Colon (tissue), 2 donors: Measurements from ENCODE around the gene TMEM147.

Experiments
- FAIRE-seq: peaks from 2 replicates; lab custom pipeline; 2012; peaks lifted over from hg19 to GRCh38; lab: Jason Lieb, UNC
- donor health status: control.
- donor health status: control.

The TMEM147 gene

DNA sequence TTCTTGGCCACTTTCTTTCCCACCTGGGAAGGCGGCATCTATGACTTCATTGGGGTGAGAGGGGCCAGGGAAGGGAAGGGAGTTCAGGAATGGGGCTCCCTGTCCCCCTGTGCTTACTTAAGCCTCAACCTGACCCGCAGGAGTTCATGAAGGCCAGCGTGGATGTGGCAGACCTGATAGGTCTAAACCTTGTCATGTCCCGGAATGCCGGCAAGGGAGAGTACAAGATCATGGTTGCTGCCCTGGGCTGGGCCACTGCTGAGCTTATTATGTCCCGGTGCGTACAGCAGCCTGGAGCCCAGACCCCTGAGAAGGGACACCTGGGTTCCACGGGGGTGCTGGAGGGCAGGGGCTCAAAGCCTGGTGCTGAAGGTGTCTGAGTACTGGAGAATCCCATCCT, 1.1 kb downstream of the TMEM147 start:
- FAIRE-seq, result no peak

DNA sequence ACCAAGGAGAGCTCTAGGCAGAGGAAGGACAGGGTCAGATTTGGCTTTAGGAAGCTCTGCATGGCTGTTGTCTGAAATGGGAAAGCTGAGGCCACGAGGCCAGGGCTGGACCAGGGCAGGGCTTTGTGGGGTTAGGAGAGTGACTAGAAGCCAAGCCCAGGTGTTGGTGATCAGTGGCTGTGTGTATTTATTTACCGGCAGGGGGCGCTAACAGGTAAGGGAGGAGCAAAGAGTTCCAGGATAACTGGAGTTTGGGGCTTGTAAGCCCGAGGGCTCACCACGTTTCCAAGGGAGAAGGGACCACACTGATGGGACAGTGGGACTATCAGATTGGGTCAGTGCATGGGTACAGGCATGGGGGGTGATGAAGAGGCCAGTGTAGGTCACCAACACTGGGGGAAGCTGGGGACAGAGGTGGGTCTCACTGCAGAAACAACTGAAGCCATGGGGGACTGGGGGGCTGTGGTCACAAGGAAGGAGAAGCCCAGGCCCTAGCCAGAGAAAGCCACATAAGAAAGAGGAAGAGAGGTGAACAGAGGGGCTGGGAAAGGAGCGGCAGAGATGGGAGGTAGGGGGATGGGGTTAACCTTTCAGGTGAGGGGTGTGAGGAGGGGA, 3.9 kb downstream of the TMEM147 start:
- no peak for FAIRE-seq

DNA sequence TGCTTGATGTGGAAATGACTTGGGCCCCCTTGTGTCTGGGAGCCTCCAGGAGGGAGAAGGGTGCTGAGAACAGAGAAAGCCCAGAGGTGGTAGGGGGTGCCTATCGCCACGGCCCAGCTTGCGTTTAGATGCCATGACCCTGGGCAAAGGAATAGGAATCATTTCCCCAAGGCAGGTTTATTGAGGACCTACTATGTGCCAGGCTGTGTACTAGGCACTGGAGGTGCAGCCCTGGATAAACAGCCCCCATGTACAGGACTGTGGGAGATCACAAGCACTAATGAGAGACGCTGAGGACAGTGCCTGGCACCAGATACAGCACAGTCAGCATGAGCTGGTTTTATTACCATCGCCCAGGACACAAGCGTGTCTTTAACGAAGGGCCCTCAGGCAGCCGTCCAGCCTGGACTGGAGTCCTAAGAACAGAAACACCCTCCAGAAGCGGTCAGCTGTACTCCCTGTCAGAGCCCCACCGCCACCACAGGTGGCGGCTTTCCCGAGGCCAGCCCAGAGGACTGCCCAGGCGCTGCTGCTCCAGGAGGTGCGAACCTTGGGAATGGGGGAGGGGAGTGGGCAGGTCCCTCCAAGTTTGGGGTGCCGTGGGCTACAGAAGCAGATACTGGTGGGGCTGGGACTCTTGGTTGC, 4.6 kb downstream of the TMEM147 start:
- no peak for FAIRE-seq

DNA sequence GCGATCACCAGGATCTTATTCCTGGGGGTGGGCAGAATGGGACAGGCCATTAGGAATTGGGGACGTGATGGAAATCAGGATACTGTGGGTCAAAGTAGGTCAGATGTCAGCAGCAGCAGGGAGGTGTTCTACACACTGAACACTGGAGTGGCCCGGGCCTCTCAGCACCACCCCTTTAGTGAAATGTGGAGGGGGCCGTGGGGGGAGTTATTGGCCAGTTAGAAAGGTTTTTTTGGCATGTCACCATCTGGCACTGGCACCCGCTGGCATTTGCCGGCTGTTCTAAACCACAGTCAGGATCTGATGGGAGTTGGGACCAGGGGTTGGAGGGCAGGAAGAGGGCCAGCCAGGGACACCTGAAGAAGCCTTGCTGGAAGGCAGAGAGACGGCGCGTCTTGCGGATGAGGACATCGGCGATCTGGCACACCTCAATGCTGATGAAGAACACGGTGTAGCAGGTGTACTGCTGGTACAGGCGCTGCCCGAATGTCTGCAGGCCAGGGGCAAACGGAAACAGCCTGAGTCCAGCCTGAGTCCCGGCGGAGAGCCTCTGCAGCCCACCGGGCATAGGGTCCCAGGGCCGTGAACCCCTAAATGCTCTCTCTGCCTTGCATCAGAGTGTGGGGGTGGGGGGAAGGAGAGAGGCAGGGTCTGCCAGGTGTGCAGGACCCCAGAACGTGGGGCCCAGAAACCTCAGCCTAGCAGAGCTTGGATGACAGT, 5.8 kb downstream of the TMEM147 start:
- no peak for FAIRE-seq

DNA sequence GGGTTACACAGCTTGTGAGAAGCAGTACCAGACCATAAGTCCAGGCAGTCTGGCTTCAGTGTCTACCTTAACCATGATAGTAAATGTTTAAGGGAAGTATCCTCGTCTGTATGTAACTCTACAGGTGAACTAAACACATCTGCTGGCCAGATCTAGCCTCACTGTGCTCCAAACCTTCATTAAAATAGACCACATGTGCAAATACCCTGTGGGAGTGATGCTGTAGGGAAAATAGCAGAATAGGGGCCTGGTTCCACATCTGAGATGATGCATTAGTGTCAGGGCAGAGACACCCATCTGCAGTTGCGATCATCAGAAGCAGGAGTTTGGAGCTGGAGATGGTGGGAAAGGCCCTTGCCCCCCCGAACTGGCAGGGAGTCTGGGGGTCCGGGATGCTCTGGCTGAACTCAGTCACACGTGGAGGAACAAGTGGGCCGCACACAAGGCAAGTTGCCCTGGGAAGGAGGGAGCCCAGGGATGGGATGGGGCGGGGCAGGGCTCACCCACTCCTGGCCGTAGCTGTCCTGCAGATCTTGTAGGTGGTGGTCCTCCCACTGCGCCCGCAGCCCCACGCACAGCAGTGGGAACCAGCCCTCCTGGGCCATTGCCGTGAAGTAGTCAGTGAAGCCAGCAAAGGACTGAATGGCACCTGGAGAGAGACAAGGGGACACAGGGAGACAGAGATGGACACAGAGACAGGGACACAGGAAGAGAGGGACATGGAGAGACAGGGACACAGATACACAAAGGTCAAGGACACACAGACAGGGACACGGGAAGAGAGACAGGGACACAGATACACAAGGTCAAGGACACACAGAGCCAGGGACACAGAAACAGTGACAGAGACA, 7.3 kb downstream of the TMEM147 start:
- FAIRE-seq, result no peak

DNA sequence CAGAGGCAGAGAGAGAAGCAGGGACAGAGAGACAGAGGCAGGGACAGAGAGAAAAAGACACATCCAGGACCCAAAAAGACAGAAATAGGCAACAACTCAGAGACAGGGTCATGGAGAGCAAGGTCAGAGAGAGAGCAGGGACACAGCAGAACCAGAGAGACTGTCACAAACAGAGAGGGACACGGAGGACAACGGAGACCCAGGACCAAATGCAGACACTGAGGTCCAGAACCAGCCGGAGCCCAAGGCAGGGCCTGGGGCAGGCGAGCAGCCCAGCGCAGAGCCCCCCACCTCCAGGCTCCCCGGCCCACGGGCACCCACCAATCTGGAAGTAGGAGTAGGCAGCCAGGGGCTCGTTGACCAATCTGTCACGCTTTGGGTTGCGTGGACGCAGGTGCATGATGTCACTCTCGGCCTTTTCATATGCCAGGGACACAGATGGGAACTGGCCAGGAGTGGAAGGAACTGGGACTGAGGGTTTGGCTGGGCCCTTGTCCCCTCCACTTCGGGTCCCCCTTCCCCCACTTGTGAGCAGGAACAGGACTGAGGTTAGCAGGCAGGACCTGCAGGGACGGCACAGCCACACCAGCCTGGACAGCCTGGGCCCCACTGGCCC, 8.1 kb downstream of the TMEM147 start:
- FAIRE-seq, result no peak

DNA sequence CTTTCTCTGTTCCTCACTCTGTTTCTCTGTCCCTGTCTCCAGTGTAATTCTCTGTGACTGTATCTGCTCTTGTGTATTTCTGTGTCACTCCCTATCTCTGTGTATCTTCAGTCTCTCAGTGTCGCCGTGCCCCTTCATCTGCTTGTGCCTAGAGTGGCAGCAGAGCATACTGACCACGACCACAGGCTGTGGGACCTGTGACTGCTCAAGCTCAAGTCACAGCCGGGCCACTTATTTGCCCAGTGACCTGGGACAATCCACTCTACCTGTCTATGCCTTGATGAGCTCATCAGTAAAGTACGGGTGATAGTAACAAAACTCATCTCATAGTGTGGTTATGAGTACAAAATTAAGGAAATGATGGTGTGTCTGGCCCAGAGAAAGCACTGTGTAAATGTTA, 8.7 kb downstream of the TMEM147 start:
- FAIRE-seq, result no peak

DNA sequence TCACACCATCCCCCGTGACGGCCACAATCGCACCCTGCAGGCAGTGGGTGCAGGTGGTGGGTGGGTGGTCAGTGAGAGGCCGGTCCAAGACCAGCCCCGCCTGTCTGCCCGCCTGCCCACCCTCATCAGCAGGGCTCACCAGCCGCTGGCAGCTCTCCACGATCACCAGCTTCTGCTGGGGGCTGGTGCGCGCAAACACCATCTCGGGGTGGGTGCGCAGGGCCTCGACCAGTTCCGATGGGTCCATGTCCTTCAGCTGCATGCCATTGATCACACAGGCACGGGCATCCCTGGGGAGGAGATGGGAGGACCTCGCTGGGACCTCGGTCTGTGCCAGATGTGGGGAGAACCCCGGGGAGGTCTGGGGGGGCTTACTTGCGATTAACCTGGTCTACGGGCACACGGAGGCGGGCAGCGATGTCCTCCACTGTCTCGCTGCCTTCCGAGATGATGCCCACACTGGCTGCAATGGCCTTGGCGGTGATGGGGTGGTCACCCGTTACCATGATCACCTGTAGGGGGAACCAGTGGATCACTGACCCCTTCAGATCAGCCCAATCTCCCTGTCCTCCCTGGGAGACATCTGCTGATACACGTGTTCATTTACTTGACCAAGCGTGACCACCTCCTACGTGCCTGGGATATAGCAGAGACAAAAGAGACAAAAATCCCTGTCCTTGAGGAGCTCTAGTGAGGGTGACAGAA, 10.0 kb downstream of the TMEM147 start:
- no peak for FAIRE-seq

DNA sequence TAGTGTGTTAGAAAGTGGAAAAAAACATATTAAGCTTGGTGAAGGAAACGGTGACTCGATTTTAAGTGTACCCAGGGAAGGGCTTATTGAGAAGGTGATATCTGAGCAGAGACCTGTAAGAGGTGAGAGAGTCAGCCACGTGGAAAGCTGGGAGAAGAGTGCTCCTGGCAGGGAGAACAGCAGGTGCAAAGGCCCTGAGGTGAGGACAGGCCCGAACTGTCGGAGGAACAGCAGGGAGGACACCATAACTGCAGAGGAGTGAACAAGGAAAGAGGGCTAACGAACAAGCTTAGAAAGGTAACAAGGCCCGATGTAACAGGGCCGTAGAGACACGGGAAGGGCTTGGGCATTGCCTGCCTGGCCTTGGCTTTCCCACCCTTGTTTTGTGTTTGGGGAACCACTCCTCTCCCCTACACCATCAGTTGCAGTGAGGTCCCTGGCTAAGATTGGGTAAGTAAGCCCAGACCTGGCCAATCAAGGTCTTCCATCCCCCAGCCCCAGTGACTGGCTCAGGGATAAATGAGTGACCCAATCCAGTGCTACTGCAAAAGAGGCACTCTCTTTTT, 10.7 kb downstream of the TMEM147 start:
- FAIRE-seq, result no peak

DNA sequence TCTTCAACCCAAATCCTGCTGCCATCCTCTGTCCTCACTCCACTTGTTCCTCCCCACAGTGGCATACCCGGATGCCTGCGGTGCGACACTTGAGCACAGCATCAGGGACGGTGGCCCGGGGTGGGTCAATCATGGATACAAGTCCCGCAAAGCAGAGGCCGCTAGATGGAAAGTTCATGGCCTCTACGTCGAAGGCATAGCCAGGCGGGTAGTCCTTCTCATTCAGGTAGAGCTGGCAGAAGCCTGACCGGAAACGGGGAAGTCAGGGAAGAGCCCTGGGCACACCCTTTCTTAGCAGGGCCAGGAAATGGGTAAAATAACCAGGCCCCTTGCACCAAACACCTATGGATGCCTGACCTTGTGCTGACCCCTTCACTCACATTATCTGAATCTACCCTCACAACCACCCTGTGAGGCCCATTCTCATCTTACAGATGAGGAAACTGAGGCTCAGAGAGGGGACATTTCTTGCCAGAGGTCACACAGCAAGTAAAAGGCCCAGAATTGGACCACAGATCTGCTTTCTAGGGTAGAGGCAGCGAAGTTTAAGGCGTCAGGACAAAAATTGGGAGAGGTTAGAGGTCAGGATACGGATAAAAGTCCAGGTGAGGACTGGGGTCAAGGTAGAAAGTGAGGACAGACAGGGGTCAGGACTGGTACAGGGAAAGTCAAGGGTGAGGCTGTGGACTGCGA, 11.6 kb downstream of the TMEM147 start:
- FAIRE-seq, result no peak

DNA sequence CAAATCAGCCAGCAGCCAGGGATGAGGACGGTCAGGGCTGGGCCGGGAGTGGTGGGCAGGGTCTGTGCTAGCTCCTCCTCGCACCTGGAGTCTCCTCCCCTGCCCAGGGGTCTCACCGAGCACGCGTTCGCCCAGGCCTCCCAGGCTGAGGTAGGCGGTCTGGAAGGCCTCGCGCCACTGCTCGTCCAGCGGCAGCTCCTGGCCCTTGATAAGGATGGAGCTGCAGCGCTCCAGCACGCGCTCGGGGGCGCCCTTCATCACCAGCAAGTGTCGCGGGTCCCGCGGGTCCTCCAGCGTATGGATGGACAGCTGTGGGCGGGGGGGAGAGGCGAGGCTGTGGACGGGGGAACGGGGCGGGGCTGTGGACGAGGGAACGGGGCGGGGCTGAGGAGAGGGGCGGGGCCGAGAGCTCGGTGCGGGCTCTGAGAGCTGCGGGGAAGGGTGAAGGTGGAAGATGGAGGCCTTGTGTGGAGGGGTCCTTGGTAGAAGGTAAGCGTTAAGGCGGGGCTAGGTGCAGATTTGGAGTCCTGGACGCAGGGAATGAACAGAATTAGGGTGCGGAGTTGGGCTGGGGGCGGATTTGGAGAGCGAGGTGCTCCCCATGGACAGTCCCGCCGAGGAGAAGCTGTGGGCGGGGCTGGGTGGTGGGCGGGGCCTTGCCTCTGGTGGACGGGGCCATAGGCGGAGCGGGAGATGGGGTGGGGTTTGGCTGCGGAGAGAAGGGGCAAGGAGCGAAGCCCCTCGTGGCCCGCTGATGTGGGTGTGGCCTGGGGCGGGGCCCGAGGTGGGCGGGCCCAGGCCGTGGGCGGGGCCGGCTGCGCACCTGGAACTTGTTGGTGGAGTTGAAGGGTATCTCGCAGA, 12.3 kb downstream of the TMEM147 start:
- no peak for FAIRE-seq

DNA sequence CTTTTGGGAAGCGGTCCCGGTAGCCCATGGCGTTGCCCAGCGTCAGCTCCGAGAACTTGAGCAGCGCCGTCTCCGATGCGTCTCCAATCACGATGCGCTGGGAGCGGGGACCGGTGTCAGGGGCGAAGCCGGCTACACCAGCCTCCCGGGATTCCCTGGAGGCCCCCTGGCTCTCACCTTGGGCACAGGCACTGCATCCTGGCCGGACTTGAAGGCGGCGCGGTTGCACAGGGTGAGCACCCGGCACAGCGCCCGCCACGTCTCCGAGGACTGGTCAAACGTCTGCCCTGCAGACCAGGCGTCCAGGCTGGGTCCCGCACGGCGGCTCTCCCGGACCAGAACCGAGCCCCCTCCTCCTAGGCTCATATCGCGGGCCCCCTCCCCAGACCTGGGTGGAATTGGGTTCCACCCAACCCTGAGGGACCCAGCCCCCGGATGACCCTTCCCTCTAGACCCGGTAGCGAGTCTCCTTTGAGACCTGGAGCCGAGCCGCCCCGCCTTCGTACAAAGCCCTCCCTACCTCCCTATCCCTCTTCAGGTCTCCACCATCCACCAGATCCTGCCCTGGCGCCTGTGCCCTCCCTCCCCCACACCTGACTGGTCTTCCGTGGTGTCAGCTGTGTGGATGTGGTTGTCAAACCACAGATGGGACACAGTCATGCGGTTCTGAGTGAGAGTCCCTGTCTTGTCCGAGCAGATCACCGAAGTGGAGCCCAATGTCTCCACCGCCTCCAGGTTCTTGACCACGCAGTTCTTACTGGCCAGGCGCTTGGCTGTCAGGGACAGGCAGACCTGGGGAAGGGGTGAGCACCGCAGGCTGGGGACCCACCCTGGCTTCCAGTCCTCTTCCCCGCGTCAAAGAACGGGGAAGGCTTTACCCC, 13.2 kb downstream of the TMEM147 start:
- FAIRE-seq, result no peak

DNA sequence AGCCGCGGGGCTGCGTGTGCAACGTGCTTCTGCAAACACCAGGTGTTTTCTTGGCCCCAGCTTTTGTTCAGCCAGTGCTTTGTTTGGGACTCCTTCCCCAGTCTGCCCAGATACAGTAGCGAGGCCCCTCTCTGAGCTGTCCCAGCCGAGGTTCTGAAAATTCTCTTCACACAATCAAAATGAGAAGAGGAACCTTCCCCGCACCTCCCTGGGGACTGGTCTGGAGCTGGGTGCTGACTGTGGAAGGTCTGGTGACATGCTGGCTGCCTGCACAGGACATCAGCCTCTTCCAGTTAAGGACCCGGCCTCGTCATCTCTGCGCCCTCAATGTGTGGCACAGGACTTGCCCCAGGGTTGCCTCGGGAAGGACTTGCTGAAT, 13.8 kb downstream of the TMEM147 start:
- FAIRE-seq, result no peak

DNA sequence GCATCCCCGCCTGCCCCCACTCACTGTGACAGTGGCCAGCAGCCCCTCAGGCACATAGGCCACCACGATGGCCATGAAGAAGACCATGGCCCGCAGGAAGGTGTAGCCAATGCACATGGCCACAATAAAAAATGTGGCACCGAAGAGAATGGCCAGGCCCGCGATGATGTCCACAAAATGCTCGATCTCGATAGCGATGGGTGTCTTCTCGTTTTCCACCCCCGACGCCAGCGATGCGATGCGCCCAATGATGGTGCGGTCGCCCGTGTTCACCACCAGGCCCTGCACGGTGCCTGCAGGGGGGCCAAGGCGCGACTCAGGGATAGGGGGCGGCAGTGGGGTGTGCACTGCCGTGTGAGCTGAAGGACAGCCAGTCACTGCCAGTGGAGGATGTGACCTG, 14.4 kb downstream of the TMEM147 start:
- FAIRE-seq, result no peak

DNA sequence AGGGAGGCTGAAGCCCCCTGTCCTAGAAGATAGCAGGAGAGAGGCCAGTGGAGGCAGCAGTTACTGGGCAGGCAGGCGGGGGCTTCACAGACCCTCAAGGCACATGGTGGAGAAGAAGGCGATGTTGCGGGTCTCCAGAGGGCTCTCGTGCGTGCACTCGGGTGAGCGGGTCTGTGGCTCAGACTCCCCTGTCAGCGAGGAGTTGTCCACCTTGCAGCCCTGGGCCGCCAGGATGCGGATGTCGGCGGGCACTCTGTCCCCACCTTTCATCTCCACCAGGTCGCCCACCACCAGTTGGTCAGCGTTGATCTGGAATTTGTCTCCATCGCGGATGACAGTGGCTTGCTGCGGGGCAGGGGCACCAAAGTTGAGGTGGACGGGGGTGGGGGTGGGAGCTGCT, 14.8 kb downstream of the TMEM147 start:
- no peak for FAIRE-seq

DNA sequence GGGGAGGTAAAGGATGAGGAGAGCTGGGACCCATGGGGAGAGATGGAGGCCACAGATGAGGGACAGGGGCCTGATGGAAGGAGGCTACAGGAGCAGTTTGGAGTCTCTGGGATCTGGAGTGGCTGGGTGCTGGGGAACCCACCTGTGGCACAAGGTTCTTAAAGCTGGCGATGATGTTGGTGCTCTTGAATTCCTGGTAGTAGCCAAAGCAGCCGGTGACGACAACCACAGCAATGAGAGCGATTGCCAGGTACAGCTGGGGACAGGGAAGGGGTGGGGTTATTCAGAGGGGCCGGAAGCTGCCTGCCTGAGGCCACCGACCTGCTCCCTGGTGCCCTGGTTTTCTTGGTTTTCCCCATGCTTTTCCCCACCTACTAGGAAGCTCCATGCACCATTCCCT, 15.3 kb downstream of the TMEM147 start:
- no peak for FAIRE-seq

DNA sequence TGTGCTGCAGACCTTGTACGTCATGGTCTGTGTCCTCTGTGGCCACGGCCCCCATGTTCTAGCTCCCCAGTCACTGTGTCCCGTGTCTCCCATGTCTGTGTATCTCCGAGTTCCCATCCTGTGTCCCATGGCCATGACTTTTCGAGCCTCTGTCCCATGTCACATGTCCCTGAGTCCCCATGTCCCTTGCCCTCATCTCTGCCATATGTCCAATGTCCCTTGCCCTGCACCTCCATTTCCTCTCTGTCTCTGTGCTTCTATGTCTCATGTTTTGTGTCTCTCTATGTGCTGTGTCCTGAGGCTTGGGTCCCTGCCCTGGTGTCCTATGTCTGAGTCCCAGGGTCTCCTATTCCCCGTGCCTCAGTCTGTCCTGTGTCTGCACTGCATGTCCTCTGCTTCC, 16.0 kb downstream of the TMEM147 start:
- no peak for FAIRE-seq

DNA sequence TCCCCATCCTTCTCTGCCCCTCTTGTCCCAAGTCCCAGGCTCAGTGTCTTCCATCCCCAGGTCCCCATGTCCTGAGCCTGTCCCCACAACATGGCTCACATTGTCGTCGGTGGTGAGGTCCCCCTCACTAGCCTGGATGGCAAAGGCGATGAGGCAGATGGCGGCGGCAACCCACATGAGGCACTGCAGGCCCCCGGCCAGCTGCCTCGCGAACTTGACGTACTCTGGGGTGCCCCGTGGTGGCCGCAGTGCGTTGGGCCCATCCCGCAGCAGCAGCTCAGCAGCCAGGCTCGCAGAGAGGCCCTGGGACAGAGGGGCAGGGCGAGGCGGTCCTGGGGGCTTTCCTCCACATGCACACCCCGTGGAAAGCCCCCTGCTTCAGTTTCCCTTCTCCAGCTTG, 16.9 kb downstream of the TMEM147 start:
- FAIRE-seq, result no peak

DNA sequence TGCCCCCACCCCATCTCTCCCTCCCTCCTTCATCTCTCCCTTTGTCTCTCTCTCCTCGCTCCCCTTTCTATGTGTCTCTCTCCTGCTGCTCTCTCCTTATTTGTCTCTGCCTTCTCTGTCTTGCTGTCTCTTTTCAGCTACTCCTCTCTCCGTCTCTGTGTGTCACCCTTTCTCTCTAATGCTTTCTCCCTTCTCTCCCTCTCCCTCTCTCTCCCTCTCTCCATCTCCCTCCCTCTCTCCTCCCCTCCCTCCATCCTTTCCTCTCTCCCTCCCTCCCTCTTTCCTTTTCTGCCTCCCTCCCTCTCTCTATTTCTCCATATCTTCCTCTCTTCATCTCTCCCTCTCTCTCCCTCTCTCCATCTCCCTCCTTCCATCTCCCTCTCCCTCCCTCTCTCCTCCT, 17.4 kb downstream of the TMEM147 start:
- FAIRE-seq, result no peak
